Fibroblast of the conjunctiva (primary cell): ENCODE measurements around the gene GBX2.
"Not testable (repeated sequence)": the region's sequence is repeated elsewhere in the genome, so short reads cannot be mapped to it uniquely, and the experiment has no call there.

Source experiments
- DNase-seq: peaks from one replicate; pipeline ENCODE4 v3.0.0-alpha.2; 2010; ENCODE audit warnings: low read depth

GBX2 gene

DNA sequence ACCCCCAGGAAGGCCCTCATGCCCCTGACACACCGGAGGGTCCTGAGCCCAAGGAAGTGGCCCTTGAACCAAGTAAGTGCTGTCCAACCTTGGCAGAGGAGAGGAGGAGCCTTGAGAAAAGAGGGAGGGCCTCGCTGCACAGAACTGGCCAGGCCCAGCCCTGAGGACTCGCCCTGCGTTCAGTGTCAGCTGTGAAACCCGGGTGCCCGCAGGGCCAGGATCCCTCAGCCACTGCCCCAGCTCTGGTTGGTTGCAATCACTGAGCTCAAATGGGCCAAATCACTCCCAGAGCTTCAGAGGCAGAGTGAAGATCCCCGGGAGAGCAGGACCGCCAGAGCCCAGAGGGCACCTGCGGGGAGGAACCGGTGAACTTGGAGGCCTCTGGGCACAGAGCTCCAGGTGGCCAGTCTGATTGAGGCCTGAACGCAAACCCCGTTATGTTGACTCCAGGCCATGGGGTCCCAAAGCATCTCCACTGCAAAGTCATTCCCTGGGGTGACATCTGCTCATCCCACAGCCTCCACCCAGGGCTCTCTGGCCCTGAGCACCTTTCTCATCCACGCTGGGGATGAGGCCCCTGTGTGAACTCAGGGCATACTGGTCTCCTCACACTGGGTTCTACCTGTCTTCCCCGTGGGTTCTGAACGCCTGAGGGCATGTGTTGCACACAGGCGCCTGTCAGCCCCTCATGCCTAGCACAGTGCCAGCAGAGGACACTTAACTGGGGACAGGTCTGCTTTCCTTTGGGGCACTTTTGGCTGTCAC, 11.9 kb downstream of the GBX2 start:
- no peak for DNase-seq

DNA sequence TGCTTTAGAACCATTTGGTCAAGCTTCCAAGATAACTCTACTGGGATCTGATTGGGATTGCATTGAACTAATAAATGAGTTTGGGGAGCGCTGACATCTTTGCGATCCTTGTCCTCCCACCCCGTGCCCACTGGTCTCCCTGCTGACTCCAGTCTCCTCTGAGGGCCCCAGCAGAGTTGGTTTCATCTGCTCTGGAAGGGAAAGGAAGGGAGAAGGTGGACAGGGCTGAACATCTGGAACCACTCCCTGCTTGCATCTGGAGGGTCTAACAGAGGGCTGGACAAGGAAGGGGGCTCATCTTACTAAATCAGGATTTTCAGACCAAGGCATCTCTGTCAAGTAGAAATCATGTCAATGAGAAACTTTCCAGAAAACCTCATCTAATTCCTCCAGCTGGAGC, 12.8 kb downstream of the GBX2 start:
- no peak for DNase-seq

DNA sequence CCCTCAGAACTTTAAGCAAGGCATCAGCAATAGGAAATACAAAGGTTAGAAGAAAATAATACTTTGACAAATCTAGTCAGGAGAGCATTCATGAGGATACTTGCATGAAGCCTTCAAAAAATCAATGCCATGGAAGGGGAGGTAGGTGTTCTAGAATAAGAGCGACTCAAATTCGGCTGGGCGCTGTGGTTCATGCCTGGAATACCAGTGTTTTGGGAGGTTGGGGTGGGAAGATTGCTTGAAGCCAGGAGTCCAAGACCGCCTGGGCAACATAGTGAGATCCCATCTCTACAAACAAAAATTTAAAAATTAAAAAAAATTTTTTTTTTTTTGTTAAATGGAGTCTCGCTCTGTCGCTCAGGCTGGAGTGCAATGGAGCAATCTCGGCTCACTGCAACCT, 21.8 kb downstream of the GBX2 start:
- DNase-seq = no peak

DNA sequence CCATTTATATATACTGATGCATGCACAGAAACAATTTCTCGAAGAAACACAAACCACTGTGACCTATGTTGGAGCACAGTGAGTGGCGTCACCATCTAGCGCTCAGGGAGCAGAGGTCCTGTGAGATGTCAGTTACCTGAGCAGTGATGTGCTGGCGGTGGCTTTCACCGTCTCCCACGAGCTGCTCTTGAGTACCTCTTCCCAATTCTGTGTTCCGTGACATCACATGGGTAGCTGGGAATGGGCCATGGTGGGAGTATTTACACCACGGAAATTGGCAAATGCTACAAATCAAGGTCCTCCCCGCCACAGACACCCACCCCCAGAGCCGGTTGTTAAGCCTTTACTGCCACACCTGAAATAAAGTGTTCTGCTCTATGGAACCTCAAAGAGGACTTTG, 24.4 kb downstream of the GBX2 start:
- no peak for DNase-seq

DNA sequence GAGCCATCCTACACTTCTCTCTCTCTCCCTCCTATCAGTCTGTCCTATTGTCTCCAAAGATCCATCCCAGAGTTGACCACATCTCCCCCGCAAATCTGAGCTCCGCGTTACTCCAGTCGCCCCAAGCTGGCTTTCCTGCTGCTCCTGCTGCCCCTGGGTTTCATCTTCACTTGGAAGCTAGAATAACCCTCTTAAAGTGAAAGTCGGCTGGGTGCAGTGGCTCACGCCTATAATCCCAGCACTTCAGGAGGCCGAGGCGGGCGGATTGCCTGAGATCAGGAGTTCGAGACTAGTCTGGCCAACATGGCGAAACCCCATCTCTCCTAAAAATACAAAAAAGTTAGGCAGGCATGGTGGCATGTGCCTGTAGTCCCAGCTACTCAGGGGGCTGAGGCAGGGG, 26.6 kb downstream of the GBX2 start:
- DNase-seq = not testable (repeated sequence)

DNA sequence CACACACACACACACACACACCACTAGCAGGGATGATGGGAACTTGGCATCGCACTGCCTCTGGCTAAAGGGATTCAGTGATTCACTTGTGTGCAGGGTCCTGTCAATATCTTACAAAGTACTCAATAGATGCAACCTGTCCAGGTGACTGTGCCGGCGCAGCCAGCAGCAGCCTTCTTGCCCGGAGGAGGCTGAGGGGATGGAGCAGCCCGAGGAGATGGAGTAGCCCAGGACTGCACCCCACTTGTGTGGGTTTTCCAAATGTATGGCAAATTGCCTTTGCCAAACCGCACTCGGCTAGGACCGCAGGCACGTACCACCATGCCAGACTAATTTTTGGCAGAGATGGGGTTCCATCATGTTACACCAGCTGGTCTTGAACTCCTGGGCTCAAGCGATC, 31.1 kb downstream of the GBX2 start:
- DNase-seq = no peak

DNA sequence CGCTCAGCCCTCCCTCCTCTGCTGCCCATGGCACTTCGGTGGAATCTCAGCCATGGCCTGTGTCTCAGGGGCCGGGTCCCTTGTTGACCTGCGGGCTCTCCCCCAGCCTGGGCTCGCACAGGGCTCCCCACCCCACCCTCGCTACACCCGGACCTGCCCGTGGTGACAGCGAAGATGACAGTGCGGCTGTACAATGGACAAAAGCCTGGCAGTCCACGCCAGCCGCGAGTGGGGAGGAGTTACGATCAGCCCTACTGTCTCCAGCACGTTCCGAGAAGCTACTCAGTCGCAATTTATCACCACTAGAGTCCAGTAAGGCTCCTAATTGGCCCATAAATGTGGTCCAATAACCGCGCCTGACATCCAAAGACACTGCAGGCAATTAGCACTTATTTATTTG, 31.6 kb downstream of the GBX2 start:
- no peak for DNase-seq

DNA sequence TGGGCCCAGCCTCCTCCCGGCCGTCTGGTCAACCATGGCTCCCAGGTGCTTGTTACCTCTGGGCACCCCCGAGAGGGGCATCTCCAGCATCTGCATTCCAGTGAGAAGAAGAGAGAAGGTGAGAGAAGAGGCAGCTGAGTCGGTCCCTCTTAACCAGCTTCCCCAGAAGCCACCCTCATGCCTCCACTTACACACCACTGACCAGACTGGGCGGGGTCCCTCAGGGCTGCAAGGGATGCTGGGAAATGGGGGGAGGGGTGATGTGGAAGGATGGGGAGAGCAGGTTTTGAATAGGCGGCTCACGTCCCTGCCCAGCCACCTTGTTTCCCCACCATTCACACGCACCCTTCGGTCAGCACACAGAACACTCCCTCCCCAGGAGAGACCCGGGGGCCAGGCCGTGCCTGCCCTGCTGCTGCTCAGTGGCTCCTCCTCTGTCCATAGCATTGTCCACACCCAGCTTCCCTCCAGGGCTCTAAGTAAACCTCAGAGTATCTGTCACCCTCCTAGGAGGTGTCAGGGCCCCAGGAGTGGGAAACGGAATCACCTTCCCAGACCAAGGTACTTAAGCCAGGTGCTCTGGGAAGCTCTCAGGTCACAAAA, 34.7 kb downstream of the GBX2 start:
- no peak for DNase-seq

DNA sequence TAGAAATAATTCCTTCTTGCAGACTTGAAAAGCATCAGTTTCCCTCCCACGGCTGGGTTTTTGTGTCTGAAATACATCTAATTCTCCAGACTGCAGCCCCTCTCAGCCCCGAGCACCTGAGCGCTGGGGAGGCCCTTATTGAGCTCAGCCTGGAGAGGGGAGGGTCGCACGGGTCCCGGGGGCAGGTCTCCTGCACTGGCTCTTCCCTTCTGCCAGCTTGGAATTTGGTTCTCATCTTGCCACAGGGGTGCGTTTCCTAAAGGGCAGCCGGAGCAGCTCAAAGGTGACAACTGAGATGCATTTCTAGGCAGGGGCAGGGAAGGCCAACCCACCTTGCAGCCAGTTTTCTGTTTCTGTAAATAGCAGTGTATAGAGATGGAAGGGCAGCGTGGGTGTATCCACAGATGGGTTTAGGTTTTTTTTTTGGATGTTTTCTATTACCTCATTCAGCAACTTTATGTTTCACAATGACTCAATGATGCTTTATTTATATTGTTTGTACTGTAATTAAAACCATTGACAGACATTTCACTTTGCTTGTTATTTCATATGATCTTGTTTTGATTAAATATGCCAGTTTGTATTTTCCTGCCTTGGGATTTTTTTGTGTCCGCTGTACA, 37.0 kb downstream of the GBX2 start:
- DNase-seq = no peak

DNA sequence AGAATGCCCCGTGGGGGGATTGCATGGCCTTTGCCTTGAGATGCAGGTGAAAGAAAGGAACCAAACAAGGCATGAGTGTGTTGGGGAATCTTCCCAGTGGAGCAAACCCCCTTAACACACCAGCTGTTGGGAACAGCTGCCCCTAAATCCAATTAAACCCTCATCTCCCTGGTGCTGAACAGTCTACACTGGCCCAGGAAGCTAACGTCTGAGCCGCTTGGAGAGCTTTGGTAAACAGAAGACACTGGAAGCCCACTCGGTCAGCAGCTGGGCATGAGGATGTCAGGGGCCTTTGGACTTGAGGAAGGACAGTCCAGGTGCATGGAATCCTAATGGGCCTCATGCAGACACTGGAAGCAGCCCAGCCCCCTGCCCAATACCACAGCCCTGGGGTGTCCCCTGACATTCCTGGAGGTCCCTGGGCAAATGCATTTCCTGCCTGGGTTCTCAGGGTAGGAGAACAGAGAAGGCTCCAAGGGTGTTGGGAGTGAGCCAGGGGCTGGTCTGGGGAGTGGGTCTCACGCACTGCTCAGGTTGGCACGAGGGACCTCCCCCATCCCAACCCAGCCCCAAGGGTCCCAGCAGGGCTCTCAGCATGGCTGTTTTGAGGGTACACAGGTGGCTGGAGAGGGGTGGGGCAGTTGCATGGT, 37.7 kb downstream of the GBX2 start:
- no peak for DNase-seq

DNA sequence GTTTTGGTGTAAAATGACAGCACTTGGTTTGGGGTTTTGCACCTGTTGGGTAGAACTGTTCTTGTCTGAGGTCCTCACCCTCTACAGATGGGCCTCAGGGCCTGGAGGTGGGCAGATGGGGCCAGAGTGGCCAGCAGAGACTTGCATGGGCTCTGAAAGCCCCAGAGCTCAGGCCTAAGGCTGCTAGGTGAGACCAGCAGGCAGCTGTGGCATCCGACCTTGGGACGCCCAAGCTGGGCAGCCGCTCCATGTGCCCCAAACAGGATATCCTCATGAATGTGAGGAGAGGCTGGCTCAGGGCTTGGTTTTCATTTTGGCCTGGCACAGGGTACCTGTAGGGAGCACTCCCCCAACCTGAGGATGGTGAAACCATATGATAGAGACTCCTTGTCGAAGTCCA, 38.3 kb downstream of the GBX2 start:
- DNase-seq = no peak

DNA sequence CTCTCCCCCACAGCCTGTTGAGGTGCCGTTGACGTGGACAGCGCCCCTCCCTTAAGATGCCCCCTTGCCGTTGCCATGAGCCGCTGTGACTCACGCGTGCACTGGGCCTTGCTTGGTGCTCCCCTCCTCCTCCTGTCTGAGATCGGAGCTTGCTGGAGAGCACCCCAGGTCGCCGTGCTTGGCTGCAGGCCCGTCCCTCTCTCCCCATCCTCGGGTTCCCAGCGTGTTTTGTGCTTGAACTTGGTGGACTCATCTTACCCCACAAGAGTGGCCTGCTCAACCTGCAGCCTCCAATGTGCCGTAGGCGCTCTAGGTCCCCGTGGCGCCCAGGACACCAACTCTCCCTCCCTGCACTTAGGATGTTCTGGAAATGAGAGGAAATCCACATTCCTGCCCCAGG, 39.9 kb downstream of the GBX2 start:
- DNase-seq = no peak

DNA sequence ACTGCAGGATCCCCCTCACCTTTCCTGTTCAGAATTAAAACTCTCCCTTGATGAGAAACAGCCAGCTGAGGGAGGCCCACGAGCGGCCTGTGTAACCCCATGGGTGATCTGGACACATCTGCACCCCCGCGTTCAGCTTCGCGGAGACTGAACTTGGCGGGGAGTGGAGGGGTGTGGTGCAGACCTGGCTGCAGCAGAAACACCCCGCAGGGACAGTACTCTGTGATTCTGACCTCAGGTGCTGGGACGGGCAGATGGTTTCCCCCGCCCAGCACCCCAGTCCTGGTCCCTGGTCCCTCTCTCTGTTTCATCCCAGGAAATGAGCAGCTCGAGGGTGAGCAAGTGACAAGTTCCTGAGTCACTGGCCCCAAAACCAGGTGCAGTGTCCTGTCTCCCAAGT, 41.2 kb downstream of the GBX2 start:
- DNase-seq = no peak

DNA sequence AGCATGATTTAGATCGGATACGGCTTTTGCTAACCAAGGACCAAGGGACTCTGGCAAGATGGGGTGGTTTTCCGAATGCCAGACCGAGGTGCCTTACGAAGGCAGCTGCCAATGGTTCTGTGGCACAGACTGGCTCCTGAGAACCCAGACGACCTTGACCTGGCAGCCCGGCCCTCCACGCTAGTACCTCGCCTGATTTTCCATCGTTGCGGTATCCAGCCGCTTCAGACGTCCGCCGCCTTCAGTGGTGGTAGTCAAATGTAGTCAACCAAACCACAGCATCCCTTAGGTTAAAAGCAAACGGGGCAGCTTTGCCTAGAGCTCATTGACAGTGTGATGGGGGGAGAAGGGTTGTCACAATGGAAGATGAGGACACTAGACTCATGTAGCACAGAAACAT, 42.6 kb downstream of the GBX2 start:
- DNase-seq = no peak

DNA sequence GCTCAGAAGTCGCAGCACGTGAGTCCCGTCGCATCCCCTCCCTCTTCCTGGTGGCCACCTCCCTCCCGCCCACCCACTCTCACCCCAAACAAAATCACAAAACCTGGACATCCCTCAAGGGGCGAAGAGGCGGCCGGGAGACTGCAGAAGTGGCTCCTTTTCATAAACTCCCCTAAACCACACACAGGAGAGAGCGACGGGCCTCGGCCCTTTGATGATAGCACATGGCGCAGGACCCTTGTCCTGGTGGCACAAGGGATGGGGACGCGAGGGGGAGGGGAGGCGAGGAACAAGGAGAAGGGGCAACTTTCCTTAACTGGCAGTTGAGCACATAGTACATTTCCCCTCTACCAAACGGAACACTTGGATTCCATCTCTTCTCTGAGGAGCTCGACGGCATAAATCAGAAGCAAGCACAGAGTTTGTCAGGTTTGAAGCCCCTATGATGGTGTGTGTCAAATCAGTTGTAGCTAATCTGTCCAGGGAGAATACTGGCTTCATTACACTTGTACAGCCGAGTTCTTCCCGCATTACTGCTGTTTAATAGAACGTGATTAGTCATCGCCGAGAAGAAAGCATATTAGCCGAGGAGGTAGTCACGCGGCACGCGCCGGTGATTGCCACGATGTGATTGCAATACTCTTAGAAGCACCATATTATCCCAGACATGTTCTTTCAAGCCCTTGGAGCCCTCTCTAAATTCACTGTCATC, 43.8 kb downstream of the GBX2 start:
- no peak for DNase-seq

DNA sequence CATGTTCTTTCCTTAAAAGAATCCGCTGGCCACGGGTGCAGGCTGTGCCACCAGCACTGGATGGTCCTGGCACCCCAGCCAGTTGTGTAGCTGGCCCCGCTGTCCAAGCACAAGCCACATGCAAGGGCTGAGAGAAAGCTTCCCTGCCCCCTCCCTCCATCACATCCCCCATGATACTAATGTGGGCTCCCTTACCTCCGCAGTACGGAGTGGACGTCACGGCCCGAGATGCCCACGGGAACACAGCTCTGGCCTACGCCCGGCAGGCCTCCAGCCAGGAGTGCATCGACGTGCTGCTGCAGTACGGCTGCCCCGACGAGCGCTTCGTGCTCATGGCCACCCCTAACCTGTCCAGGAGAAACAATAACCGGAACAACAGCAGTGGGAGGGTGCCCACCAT, 44.5 kb downstream of the GBX2 start:
- no peak for DNase-seq

DNA sequence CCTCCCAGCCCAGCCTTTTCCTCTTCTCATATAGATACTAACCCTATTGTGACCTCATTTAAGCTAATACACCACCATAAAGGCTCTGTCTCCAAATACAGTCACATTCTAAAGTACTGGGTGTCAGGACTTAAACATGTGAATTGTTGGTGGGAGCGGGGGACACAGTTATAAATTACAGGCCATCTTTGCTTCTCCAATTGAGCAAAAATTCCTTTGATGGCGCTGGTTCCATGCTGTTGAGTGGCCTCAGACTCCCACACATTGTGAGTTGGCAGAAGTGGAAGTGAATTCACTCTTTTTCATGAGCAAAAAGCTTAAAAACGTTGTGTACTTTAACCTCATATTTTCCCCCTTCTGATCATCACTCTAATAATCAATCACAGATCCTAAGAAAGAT, 46.0 kb downstream of the GBX2 start:
- no peak for DNase-seq

DNA sequence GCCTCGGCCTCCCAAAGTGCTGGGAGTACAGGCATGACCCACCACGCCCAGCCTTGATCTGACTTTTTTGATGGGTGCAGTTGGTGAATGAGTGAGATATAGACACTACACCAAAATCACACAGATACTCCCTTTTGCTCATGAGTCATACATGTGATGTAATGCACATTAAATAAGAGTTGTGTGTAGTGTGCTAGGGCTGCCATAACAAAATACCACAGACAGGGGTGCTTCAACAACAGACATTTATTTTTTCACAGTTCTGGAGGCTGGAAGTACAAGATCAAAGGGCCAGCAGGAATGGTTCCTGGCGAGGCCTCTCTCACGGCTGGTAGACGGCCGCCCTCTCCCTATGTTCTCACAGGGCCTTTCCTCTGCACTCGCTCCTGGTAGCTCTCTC, 46.6 kb downstream of the GBX2 start:
- DNase-seq = no peak

DNA sequence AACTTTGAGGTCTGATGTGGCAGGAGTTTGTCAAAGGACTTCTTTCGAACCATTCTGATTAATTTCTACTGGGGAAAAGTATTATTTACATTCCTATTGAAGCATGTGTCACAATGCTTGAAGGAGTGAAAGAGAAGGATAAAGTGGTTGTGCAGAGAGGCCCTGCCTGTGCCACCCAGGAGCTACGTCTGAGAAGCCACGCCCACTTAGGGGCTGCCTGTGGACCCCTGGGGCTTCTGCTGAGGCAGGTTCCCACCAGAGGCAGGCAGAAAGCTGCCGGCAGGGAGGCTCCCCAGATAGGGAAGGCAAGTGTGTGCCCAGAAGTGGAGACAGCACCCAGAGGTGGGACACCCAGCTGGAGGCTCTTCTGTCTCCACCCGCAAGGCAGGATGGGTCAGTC, 47.4 kb downstream of the GBX2 start:
- no peak for DNase-seq

DNA sequence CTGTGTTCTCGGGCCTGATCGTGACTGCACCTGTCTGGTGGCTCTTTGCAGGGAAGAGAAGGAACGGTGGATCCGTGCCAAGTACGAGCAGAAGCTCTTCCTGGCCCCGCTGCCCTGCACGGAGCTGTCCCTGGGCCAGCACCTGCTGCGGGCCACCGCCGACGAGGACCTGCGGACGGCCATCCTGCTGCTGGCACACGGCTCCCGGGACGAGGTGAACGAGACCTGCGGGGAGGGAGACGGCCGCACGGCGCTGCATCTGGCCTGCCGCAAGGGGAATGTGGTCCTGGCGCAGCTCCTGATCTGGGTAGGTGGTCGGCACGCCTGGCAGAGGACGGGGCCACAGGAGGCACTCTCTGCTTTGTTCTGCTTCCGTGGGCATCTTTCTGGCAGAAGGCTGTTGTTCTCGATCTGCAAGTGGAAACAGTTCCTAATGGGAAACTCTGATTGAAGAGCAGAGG, 48.0 kb downstream of the GBX2 start:
- no peak for DNase-seq

DNA sequence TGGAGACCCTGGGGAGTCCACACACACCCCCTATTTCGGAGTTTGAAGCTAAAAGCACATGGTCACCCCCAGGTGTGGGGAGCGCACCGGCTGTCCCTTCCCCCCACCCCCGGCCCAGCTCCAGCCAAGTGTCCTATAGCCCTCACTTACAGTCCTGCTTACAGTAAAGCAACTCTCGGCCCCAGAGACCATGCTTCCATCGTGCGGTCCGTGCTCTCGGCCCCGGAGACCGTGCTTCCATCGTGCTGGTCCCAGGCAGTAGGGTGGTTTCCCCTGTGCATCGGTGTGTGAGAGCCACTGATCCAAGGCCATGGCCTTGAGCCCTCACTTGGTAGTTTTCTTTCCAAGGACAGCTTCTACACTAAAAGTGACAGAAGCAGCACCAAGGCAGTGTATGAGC, 48.7 kb downstream of the GBX2 start:
- no peak for DNase-seq

DNA sequence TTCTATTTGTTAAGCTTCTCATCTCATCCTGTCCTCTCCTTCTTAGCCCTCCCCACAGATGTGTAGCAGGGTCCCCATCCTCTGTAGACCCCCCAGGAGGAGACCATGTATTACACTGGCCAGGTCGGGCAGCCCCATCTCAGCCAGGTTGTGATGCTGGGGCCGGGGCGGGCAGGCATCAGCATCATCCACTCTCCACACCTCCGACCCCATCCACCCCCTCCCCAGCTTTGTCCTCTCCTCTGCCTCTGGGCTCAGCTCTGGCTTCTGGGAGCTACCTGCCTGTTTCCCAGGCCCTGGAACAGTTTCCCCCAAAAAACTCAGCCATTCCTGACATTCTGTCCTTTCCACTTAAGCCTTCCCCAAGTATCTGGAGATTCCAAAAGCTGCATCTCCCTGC, 49.2 kb downstream of the GBX2 start:
- DNase-seq = no peak
